Mucosa of rectum (tissue), 2 donors: ENCODE results near the gene HMGB4.

Experiments
- H3K27ac ChIP-seq, 2 donors: one replicate each; pipeline ENCODE4 v1.7.0; 2013; ENCODE audit warnings: inconsistent platforms in 2 of 2, low read depth in 2 of 2, low read length in 2 of 2
- H3K27me3 ChIP-seq, 2 donors: one replicate each; pipeline ENCODE4 v1.7.0; 2013; ENCODE audit warnings: low read length in 2 of 2; ENCODE audit not compliant: control insufficient read depth in 2 of 2, insufficient read depth in 2 of 2
- H3K36me3 ChIP-seq, 2 donors: one replicate each; pipeline ENCODE4 v1.7.0; 2013; ENCODE audit warnings: low read length in 2 of 2; ENCODE audit not compliant: control insufficient read depth in 2 of 2, insufficient read depth in 2 of 2
- H3K4me1 ChIP-seq, 2 donors: one replicate each; pipeline ENCODE4 v1.7.0; 2013; ENCODE audit warnings: low read length in 2 of 2, mild to moderate bottlenecking in 1 of 2; ENCODE audit not compliant: control insufficient read depth in 2 of 2, insufficient read depth in 2 of 2
- H3K4me3 ChIP-seq, 2 donors: one replicate each; pipeline ENCODE4 v1.7.0; 2013; ENCODE audit warnings: low read length in 2 of 2
- H3K9ac ChIP-seq, 2 donors: one replicate each; pipeline ENCODE4 v1.7.0; 2013; ENCODE audit warnings: low read length in 2 of 2, low read depth in 1 of 2, mild to moderate bottlenecking in 1 of 2
- H3K9me3 ChIP-seq, 2 donors: one replicate each; pipeline ENCODE4 v1.7.0; 2013; ENCODE audit warnings: low read length in 2 of 2; ENCODE audit not compliant: control insufficient read depth in 2 of 2
- donor health status: healthy.
- donor health status: Normal muscosa, but diverticular disease.

The HMGB4 gene

DNA sequence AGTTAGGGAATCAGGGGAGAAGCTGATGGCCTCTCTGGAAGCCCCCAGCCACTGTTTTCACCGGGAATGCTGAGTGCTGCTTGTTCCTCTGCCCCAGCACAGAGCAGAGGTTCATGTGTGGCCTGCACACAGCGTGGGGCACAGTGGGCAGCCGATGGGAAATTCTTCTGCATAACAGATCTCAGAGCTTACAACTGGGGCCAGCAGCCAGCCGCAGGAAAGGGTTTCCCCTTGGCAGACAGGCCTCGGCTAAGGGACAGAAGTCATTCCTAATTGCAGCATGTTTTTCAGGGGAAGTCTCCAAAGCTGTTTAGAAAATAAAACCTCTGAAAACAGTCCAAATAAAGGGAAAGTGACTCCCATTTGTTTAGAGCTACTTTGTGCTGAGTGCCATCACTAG is 22.6 kb downstream of the HMGB4 start:
- H3K4me3 ChIP-seq: no peak overlapping the region
- H3K36me3 ChIP-seq: no peaks in the 10 kb centered on the region
- H3K9ac ChIP-seq: no peak overlapping the region
- no peaks in the 10 kb centered on the region for H3K9me3 ChIP-seq
- no peak overlapping the region for H3K27ac ChIP-seq
- H3K4me1 ChIP-seq: no peaks in the 10 kb centered on the region
- no peaks in the 10 kb centered on the region for H3K27me3 ChIP-seq

DNA sequence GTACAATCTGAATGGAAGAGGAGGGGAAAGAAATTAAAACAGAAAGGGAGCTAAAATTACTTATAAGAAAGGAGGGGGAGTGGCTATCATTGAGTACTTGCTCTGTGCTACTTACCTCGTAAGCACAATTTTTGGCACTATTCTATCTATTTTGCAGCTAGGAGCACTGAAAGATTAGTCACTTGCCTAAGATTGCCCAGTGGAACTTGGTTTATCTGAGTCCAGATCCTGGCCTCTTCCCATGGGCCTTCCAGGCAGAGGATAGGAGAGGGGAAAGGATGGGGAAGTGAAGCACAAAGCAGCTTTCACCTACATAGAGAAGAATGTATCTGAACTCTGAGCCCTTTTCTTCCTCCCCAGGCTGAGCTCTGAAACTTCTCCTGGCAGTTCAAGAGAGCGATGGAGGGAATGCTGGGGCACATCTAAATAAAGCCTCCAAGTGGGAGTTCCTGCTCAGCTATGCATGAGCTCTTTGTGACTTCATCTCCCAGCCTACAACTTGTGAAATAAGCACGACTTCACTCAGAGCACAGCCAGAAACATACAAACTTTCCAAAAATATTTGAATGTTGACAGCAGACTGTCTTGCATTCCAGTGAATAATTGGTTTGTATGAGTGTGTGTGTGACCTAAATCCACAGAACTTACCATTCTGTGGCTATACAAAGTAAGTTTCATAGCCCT is 29.4 kb downstream of the HMGB4 start:
- Histone ChIP-seq H3K9ac (no peak overlapping the region), H3K9me3 (no peaks in the 10 kb centered on the region), H3K4me1 (no peaks in the 10 kb centered on the region), H3K27me3 (no peaks in the 10 kb centered on the region), H3K27ac (peak overlapping the region; percentile 27 to 43), H3K4me3 (no peak overlapping the region), H3K36me3 (no peaks in the 10 kb centered on the region)

DNA sequence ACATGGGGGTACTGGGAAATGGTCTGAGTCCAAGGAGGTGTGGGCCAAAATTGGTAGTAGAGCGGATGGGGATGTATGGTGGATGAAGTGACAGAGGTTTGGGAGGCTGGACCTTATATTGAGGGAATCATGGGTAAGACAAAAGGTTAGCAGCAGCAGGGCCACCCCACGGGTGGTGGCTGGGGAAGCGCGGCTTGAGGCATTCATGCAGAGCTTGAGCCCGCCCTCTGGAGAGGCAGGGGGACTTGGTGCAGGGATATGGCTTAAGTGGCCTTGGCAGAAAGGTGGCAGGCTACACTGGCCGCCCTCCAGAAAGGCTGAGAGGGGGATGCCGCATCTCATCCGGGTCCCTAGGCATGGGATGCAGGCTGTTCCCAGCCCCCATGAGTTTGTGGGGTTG is 31.5 kb downstream of the HMGB4 start:
- Histone ChIP-seq H3K27me3 (no peaks in the 10 kb centered on the region), H3K4me1 (no peaks in the 10 kb centered on the region), H3K4me3 (no peak overlapping the region), H3K9me3 (no peaks in the 10 kb centered on the region), H3K27ac (no peak overlapping the region), H3K9ac (no peak overlapping the region), H3K36me3 (no peaks in the 10 kb centered on the region)

DNA sequence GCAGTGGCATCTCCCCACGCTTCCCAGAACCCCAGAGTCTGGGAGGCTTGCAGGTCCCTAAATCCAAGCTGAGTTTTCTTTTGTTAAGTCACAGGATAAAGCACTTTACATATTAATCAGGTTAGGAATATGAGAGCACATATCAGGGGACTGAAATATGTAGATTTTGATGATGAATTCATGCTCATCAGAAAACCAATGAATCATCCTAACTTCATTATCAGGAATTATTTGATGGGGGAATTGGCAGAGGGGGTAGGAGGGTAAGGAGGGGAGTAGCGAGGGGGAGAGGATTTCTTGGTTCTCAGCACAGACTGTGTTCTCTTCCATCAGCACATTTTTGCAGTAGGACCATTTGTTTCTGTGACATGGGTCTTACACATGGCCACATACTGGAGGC is 32.1 kb downstream of the HMGB4 start:
- H3K9me3 ChIP-seq: no peaks in the 10 kb centered on the region
- H3K36me3 ChIP-seq: no peaks in the 10 kb centered on the region
- no peaks in the 10 kb centered on the region for H3K4me1 ChIP-seq
- no peak overlapping the region for H3K4me3 ChIP-seq
- no peaks in the 10 kb centered on the region for H3K27me3 ChIP-seq
- H3K9ac ChIP-seq: no peak overlapping the region
- H3K27ac ChIP-seq: no peak overlapping the region

- Histone ChIP-seq H3K4me1 (no peaks in the 10 kb centered on the region), H3K27ac (no peak overlapping the region), H3K9me3 (no peaks in the 10 kb centered on the region), H3K9ac (no peak overlapping the region), H3K4me3 (no peak overlapping the region), H3K27me3 (no peaks in the 10 kb centered on the region), H3K36me3 (no peaks in the 10 kb centered on the region)
These were observed 33.3 kb downstream of the HMGB4 start for GRCh38 chr1:33897092-33897725.

DNA sequence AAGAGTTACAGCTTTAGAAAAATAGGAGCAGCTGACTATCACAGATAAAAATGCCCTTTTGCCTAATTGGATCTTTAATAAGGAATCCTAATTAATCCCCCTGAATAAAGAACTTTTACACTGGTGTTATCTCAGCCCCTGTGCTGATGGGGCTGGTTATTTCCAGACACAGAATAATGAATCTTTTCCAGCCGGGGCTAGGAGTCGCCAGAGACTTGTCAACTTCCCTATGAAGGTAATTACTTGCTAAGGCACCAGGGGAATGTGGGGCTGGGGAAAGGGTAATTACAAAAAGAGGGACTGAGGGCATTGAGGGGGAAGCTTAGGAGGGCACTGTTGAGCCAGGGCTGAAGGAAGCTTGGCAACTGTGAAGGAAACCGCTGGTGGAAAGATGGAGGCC is 34.5 kb downstream of the HMGB4 start:
- H3K9me3 ChIP-seq: no peaks in the 10 kb centered on the region
- H3K4me3 ChIP-seq: no peak overlapping the region
- no peaks in the 10 kb centered on the region for H3K4me1 ChIP-seq
- H3K27ac ChIP-seq: no peak overlapping the region
- H3K9ac ChIP-seq: no peak overlapping the region
- H3K27me3 ChIP-seq: no peaks in the 10 kb centered on the region
- no peaks in the 10 kb centered on the region for H3K36me3 ChIP-seq

GRCh38 chr1:33898881-33899280 is 35.0 kb downstream of the HMGB4 start:
- no peak overlapping the region for H3K4me3 ChIP-seq
- H3K27me3 ChIP-seq: no peaks in the 10 kb centered on the region
- H3K9ac ChIP-seq: no peak overlapping the region
- no peaks in the 10 kb centered on the region for H3K4me1 ChIP-seq
- H3K36me3 ChIP-seq: no peaks in the 10 kb centered on the region
- H3K9me3 ChIP-seq: no peaks in the 10 kb centered on the region
- no peak overlapping the region for H3K27ac ChIP-seq

GRCh38 chr1:33899746-33900145 is 35.9 kb downstream of the HMGB4 start:
- Histone ChIP-seq H3K36me3 (no peaks in the 10 kb centered on the region), H3K27me3 (no peaks in the 10 kb centered on the region), H3K4me3 (no peak overlapping the region), H3K27ac (no peak overlapping the region), H3K9me3 (no peaks in the 10 kb centered on the region), H3K9ac (no peak overlapping the region), H3K4me1 (no peaks in the 10 kb centered on the region)

DNA sequence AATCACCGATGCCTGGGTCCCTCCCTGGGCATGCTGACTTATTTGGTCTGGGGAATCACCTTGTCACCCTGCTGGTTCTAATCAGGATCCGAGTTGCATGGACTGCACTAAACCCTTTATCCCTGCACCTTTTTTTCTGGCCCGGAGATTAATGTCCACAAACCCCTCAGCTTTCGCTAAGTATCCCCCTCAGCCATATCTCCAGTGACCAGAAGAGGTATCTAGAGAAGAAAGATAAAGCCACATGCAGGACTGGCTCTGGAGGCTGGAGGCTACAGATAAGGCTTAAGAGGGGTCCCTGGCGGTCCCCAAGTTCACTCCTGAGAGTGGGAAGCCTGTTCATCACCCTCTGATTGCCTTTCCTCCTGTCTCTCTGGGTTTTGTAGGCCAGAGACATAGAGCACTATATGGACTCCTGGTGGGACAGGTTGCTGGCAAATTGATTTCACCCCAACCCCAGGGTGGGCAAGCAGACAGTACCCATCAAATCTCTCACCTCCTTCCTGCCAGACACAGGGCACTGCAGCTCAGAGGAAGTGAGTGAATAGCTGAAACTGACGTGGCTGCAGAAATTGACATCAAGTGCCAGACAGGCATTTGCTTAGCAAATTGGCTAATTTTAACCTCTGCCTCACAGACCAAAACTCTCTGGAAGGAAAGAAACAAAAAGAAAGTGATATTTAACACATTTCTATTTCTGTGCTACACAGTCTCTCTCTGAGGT is 38.8 kb downstream of the HMGB4 start:
- no peak overlapping the region for H3K9ac ChIP-seq
- no peaks in the 10 kb centered on the region for H3K27me3 ChIP-seq
- no peaks in the 10 kb centered on the region for H3K36me3 ChIP-seq
- H3K27ac ChIP-seq: no peak overlapping the region
- H3K4me1 ChIP-seq: no peaks in the 10 kb centered on the region
- no peak overlapping the region for H3K4me3 ChIP-seq
- H3K9me3 ChIP-seq: no peaks in the 10 kb centered on the region

DNA sequence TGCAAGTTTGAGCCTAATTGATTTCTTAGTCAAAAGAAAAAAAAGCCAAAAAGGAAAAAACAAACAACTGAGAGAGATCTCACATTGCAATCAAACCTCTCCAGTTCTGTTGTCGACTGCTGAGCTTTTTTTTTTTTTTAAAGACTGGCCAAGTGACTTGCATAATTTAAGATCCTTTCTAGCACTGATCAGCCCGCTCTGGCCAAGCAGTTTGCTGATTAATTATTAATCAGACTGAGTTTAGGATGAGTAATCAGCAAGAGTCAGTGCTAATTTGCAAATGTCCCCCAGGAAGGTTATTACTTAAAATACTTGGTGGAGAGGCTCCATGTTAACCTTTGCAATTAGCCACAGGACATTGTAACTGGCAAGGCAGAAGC is 39.3 kb downstream of the HMGB4 start:
- no peaks in the 10 kb centered on the region for H3K36me3 ChIP-seq
- no peaks in the 10 kb centered on the region for H3K4me1 ChIP-seq
- H3K4me3 ChIP-seq: no peak overlapping the region
- H3K9ac ChIP-seq: no peak overlapping the region
- H3K27me3 ChIP-seq: no peaks in the 10 kb centered on the region
- H3K9me3 ChIP-seq: no peaks in the 10 kb centered on the region
- H3K27ac ChIP-seq: no peak overlapping the region
